ENCODE data around the gene MAST3.

The MAST3 gene

GRCh38 chr19:18112989-18113478 lies 15.5 kb downstream of the MAST3 start:
- H3K4me3 Mint-ChIP-seq = no peak overlapping the region
- peak; percentile 55 for ATAC-seq
- DNase-seq = peak; percentile 85

GRCh38 chr19:18113827-18114226 lies 16.2 kb downstream of the MAST3 start:
- H3K36me3 Mint-ChIP-seq (ENCODE audit: low read depth) = peaks cover 4% of the 10 kb centered on the region
- no peak for ATAC-seq
- peaks cover 32% of the 10 kb centered on the region for H3K4me1 Mint-ChIP-seq
- no peak for DNase-seq
- H3K4me3 Mint-ChIP-seq = no peak overlapping the region
- no peak overlapping the region for H3K27ac Mint-ChIP-seq
- H3K27me3 Mint-ChIP-seq = no peaks in the 10 kb centered on the region
- no peaks in the 10 kb centered on the region for H3K9me3 Mint-ChIP-seq

More at GRCh38 chr19:18112989-18113478, 15.5 kb downstream of the MAST3 start:
- Mint-ChIP-seq H3K4me1 (peaks cover 28% of the 10 kb centered on the region), H3K36me3 (ENCODE audit: low read depth) (peaks cover 4% of the 10 kb centered on the region), H3K9me3 (no peaks in the 10 kb centered on the region), H3K27ac (no peak overlapping the region), H3K27me3 (no peaks in the 10 kb centered on the region)

- DNase-seq (no peak), ATAC-seq (no peak)
- Mint-ChIP-seq H3K36me3 (ENCODE audit: low read depth) (peaks cover 4% of the 10 kb centered on the region), H3K27me3 (no peaks in the 10 kb centered on the region), H3K4me1 (peaks cover 32% of the 10 kb centered on the region), H3K4me3 (no peak overlapping the region), H3K9me3 (no peaks in the 10 kb centered on the region), H3K27ac (no peak overlapping the region)
Observed at GRCh38 chr19:18114483-18114882, 16.9 kb downstream of the MAST3 start.

- DNase-seq (no peak), ATAC-seq (no peak)
- Mint-ChIP-seq H3K4me3 (peak overlapping the region; percentile 75), H3K4me1 (peaks cover 33% of the 10 kb centered on the region), H3K27ac (peak overlapping the region; percentile 82), H3K9me3 (no peaks in the 10 kb centered on the region), H3K36me3 (ENCODE audit: low read depth) (peaks cover 8% of the 10 kb centered on the region), H3K27me3 (no peaks in the 10 kb centered on the region)
Observed at GRCh38 chr19:18117364-18117691, 19.8 kb downstream of the MAST3 start.

DNA sequence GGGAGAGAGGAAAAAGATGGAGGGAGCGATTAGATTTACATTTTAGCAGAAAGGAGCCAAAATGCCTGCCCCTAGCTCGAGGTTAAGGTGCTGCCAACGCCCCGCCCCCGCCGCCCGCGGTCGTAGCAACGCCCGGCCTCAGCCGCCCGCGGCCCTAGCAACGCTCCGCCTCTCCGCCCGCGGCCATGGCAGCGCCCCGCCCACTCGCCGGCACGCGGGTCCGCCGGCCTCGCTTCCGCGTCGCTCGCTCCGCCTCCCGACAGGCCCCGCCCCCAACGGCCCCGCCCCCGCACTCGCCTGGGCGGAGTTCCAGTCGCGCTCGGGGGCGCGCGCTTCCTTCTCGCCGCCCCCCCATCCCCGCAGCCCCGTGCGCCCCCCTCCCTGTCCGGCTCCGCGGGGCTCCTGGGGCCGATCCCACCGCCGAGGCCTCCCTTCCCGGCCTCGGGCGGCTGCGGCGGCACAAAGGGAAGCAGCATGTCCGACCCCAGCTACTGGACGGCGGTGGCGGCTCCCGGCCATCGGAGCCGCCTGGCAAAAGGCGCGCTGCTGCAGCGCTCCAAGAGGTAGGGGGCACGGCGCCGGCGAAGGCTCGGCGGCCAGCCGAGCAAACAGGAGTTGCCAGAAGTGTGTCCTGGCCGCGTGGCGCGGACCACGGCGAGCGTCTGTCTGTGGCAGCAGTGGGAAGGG lies 20.3 kb downstream of the MAST3 start:
- ATAC-seq (peak; percentile 76), DNase-seq (peak; percentile 96)
- Mint-ChIP-seq H3K27ac (peak overlapping the region; percentile 82), H3K27me3 (no peaks in the 10 kb centered on the region), H3K9me3 (no peaks in the 10 kb centered on the region), H3K4me3 (peak overlapping the region; percentile 84), H3K4me1 (peaks cover 33% of the 10 kb centered on the region), H3K36me3 (ENCODE audit: low read depth) (peaks cover 8% of the 10 kb centered on the region)

DNA sequence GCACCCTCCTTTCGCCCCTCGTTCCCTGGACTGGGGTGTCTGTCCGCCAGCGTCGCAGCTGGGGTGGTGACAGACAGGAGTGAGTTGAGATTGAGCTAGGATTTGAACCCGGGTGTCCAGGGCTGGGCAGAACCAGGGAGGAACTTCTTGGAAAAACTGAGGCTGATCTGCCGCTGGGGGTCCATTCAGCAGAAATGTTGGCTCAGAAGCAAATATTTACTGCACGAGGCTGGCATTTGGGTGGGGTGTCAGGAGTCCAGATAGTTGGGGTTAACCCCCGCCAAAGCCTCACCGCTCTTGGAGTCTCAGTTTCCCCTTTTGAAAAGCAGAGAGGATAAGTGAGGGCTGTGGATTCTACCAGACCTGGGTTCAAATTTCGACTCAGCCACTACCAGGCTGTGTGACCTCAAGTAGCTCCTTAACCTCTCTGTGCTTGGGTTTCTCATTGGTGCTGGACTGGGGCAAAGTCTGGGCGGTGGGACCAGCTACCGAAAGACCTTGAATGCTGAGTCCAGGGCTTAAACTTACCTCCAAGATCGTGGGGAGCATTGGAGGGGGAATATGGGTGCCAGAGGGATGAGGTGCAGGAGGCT lies 20.9 kb downstream of the MAST3 start:
- no peaks in the 10 kb centered on the region for H3K27me3 Mint-ChIP-seq
- ATAC-seq (no peak), DNase-seq (no peak)
- peaks cover 33% of the 10 kb centered on the region for H3K4me1 Mint-ChIP-seq
- H3K27ac Mint-ChIP-seq = peak overlapping the region; percentile 73
- H3K4me3 Mint-ChIP-seq = peak overlapping the region; percentile 84
- H3K36me3 Mint-ChIP-seq (ENCODE audit: low read depth) = peaks cover 10% of the 10 kb centered on the region
- no peaks in the 10 kb centered on the region for H3K9me3 Mint-ChIP-seq

DNA sequence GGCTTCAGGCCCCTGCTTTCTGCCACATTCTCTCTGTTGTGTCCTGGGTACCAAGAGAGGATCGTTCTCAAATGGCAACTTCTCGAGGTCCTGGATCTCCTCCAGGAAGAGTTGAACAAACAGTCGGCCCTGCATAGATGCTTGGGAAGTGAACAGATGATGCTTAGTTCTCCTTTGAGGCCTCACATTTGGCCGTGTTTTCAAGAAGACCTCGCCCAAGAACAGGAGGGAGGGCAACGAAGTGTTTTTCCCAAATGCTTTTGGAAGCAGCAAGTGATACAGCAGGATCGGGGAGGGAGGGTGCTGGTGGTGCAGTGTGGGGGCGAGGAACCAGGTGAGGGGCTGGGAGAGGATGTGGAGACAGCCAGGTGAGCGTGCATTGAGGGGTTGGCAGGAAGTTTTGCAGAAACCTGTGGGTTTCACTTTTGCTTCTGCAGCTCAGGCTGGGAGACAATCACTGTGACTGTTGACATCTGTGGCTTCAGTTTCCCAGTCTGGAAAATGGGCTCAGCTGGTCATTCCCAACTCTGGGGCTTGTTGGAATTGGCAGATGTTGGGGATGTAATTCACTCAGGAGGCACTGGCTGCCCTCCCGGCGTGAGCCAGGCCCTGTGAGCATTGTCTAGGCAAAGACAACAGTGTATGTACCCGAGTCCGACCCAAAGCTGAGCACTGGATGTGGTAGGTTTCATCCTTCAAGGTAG lies 21.6 kb downstream of the MAST3 start:
- no peaks in the 10 kb centered on the region for H3K27me3 Mint-ChIP-seq
- H3K4me3 Mint-ChIP-seq = peak overlapping the region; percentile 84
- DNase-seq (peak; percentile 42), ATAC-seq (peak; percentile 30)
- peaks cover 33% of the 10 kb centered on the region for H3K4me1 Mint-ChIP-seq
- no peaks in the 10 kb centered on the region for H3K9me3 Mint-ChIP-seq
- H3K27ac Mint-ChIP-seq = peak overlapping the region; percentile 73
- peaks cover 10% of the 10 kb centered on the region for H3K36me3 Mint-ChIP-seq (ENCODE audit: low read depth)

GRCh38 chr19:18119717-18120105 lies 22.1 kb downstream of the MAST3 start:
- peak overlapping the region; percentile 73 for H3K27ac Mint-ChIP-seq
- DNase-seq = peak; percentile 51
- ATAC-seq = peak; percentile 29
- peaks cover 15% of the 10 kb centered on the region for H3K36me3 Mint-ChIP-seq (ENCODE audit: low read depth)
- no peaks in the 10 kb centered on the region for H3K9me3 Mint-ChIP-seq
- H3K4me3 Mint-ChIP-seq = peak overlapping the region; percentile 84
- no peaks in the 10 kb centered on the region for H3K27me3 Mint-ChIP-seq
- H3K4me1 Mint-ChIP-seq = peaks cover 33% of the 10 kb centered on the region

DNA sequence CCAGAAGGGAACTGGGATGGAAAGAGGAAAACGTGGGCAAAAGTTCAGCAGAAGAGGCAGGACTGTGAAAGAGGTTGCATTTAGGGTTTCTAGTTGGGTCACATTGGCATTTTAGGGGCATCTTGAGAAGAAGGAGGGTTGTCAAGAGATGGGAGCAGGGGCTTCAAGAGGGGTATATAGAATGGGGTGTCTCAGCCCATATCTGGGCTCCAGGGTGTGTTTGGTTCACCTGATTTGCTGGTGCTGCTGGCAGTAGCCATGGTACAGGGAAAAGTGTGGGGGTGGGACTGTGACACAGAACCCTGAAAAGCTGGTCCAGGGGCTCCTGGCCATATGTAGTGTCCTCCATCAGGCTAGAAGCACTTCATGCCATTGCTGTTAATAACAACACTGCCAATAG lies 22.5 kb downstream of the MAST3 start:
- DNase-seq (no peak), ATAC-seq (no peak)
- no peaks in the 10 kb centered on the region for H3K27me3 Mint-ChIP-seq
- peaks cover 33% of the 10 kb centered on the region for H3K4me1 Mint-ChIP-seq
- H3K36me3 Mint-ChIP-seq (ENCODE audit: low read depth) = peaks cover 15% of the 10 kb centered on the region
- H3K27ac Mint-ChIP-seq = peak overlapping the region; percentile 73
- no peaks in the 10 kb centered on the region for H3K9me3 Mint-ChIP-seq
- peak overlapping the region; percentile 84 for H3K4me3 Mint-ChIP-seq

GRCh38 chr19:18121166-18121565 lies 23.6 kb downstream of the MAST3 start:
- no peak overlapping the region for H3K27ac Mint-ChIP-seq
- no peak overlapping the region for H3K4me3 Mint-ChIP-seq
- H3K9me3 Mint-ChIP-seq = no peaks in the 10 kb centered on the region
- H3K4me1 Mint-ChIP-seq = peaks cover 33% of the 10 kb centered on the region
- ATAC-seq (no peak), DNase-seq (no peak)
- H3K36me3 Mint-ChIP-seq (ENCODE audit: low read depth) = peaks cover 19% of the 10 kb centered on the region
- no peaks in the 10 kb centered on the region for H3K27me3 Mint-ChIP-seq

GRCh38 chr19:18122424-18122823 lies 24.8 kb downstream of the MAST3 start:
- peaks cover 19% of the 10 kb centered on the region for H3K36me3 Mint-ChIP-seq (ENCODE audit: low read depth)
- H3K27ac Mint-ChIP-seq = no peak overlapping the region
- no peak for ATAC-seq

DNA sequence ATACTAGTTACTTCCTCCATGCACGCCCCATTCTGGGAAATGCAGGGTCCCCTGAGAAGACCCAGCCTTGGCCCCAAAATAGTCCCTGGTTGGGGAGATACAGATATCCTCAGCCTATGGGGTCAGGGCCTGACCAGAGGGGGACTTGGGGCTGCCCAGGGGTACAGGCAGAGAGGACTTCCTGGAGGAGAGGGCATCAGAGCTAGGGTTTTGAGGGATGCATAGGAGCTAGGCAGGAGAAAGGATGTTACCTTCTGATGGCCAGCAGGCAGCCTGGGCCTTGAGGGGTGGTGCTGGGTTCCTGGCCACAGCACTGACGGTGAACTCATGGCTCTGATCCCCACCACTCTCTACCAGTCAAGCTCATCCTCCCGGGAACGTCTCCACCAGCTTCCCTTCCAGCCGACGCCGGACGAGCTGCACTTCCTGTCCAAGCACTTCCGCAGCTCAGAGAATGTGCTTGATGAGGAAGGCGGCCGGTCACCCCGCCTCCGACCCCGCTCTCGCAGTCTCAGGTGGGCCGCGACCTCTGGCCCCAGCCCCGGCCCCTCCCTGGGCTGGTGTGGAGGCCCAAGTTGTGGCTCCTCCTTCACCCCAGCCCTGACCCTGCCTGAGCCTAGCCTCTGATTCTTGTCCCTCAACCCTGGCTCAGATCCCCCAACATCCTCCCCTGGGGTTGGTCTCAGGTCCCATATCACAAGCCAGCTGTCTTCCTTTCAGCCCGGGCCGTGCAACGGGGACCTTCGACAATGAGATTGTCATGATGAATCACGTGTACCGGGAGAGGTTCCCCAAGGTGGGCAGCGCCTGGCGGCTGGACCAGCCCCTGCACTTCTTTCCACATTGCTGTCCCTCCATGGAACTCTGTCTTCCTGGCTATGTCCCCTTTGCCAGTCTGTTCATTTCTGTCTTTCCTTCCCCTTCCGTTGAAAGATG lies 25.6 kb downstream of the MAST3 start:
- Mint-ChIP-seq H3K27me3 (no peaks in the 10 kb centered on the region), H3K9me3 (no peaks in the 10 kb centered on the region), H3K27ac (no peak overlapping the region), H3K36me3 (ENCODE audit: low read depth) (peaks cover 19% of the 10 kb centered on the region), H3K4me1 (peaks cover 25% of the 10 kb centered on the region), H3K4me3 (no peak overlapping the region)
- no peak for DNase-seq
- ATAC-seq = no peak

More at GRCh38 chr19:18122424-18122823, 24.8 kb downstream of the MAST3 start:
- H3K4me1 Mint-ChIP-seq = peaks cover 27% of the 10 kb centered on the region
- no peaks in the 10 kb centered on the region for H3K27me3 Mint-ChIP-seq
- DNase-seq = no peak
- H3K9me3 Mint-ChIP-seq = no peaks in the 10 kb centered on the region
- no peak overlapping the region for H3K4me3 Mint-ChIP-seq

- H3K36me3 Mint-ChIP-seq (ENCODE audit: low read depth) = peaks cover 24% of the 10 kb centered on the region
- H3K4me1 Mint-ChIP-seq = peaks cover 18% of the 10 kb centered on the region
- ATAC-seq (no peak), DNase-seq (no peak)
- H3K27ac Mint-ChIP-seq = no peak overlapping the region
- no peak overlapping the region for H3K4me3 Mint-ChIP-seq
- no peaks in the 10 kb centered on the region for H3K9me3 Mint-ChIP-seq
- no peaks in the 10 kb centered on the region for H3K27me3 Mint-ChIP-seq
Observed at GRCh38 chr19:18123819-18124218, 26.2 kb downstream of the MAST3 start.

- DNase-seq (no peak), ATAC-seq (no peak)
- no peaks in the 10 kb centered on the region for H3K27me3 Mint-ChIP-seq
- H3K27ac Mint-ChIP-seq = no peak overlapping the region
- peaks cover 26% of the 10 kb centered on the region for H3K36me3 Mint-ChIP-seq (ENCODE audit: low read depth)
- H3K9me3 Mint-ChIP-seq = no peaks in the 10 kb centered on the region
- no peak overlapping the region for H3K4me3 Mint-ChIP-seq
- H3K4me1 Mint-ChIP-seq = no peaks in the 10 kb centered on the region
Observed at GRCh38 chr19:18126097-18126496, 28.5 kb downstream of the MAST3 start.

Data from activated naive CD8-positive, alpha-beta T cell treated with anti-CD3 and anti-CD28 coated beads, Interleukin-2, amount 50 U/mL, for 24 hours (primary cell).